MV-4-11 (cell line): ENCODE measurements around the gene CWH43.
"Not testable (repeated sequence)": the region's sequence is repeated elsewhere in the genome, so short reads cannot be mapped to it uniquely, and the experiment has no call there.

ENCODE experiments used
- DNase-seq: peaks from one replicate; lab custom pipeline; 2025; lab: John Stamatoyannopoulos, UW

CWH43 gene

GRCh38 chr4:48976041-48976440 is 10.0 kb upstream of the CWH43 start:
- DNase-seq: no peak

- no peak for DNase-seq
Measured at GRCh38 chr4:48979914-48980579, 6.0 kb upstream of the CWH43 start.

GRCh38 chr4:48984005-48984404 is 2.1 kb upstream of the CWH43 start:
- DNase-seq: not testable (repeated sequence)

GRCh38 chr4:48985602-48985975 is 486 bp upstream of the CWH43 start:
- DNase-seq: no peak

- DNase-seq: no peak
Measured at GRCh38 chr4:48986654-48987164, 634 bp downstream of the CWH43 start.

GRCh38 chr4:48989461-48990203 is 3.6 kb downstream of the CWH43 start:
- no peak for DNase-seq

GRCh38 chr4:48991357-48991756 is 5.3 kb downstream of the CWH43 start:
- no peak for DNase-seq

GRCh38 chr4:48997962-48998361 is 11.9 kb downstream of the CWH43 start:
- no peak for DNase-seq

- no peak for DNase-seq
Measured at GRCh38 chr4:48998440-48998839, 12.4 kb downstream of the CWH43 start.

- no peak for DNase-seq
Measured at GRCh38 chr4:49000806-49001205, 14.7 kb downstream of the CWH43 start.

- no peak for DNase-seq
Measured at GRCh38 chr4:49002931-49003330, 16.9 kb downstream of the CWH43 start.

- no peak for DNase-seq
Measured at GRCh38 chr4:49018718-49019295, 32.7 kb downstream of the CWH43 start.

GRCh38 chr4:49032440-49033161 is 46.5 kb downstream of the CWH43 start:
- DNase-seq: peak; percentile 17

- no peak for DNase-seq
Measured at GRCh38 chr4:49036528-49036927, 50.5 kb downstream of the CWH43 start.

- no peak for DNase-seq
Measured at GRCh38 chr4:49044270-49044669, 58.2 kb downstream of the CWH43 start.

- DNase-seq: no peak
Measured at GRCh38 chr4:49058306-49058705, 72.2 kb downstream of the CWH43 start.

GRCh38 chr4:49063670-49064069 is 77.6 kb downstream of the CWH43 start:
- DNase-seq: no peak

- DNase-seq: not testable (repeated sequence)
Measured at GRCh38 chr4:49072196-49072595, 86.1 kb downstream of the CWH43 start.

GRCh38 chr4:49091883-49092282 is 105.8 kb downstream of the CWH43 start:
- DNase-seq: not testable (repeated sequence)

- DNase-seq: not testable (repeated sequence)
Measured at GRCh38 chr4:49092608-49093135, 106.6 kb downstream of the CWH43 start.

GRCh38 chr4:49096215-49096614 is 110.1 kb downstream of the CWH43 start:
- DNase-seq: not testable (repeated sequence)

- DNase-seq: not testable (repeated sequence)
Measured at GRCh38 chr4:49096627-49097026, 110.6 kb downstream of the CWH43 start.
